ENCODE data around the gene SSRP1. TPM values are rescaled to one million over a fixed set of nuclear protein-coding genes. Genes with fewer than 3 reads are reported as not detected.

SSRP1 gene
- total and polyA plus RNA-seq, 2 experiments from 2014 or later: 205 to 216 TPM

- no peak for TF ChIP-seq REST (IDR thresholded peaks at IDR 0.05; ENCODE audit: unreplicated experiment)
- no peak for TF ChIP-seq ZNF462 (CRISPR knock-in tag; IDR thresholded peaks at IDR 0.05)
- no peak for TF ChIP-seq EZH2phosphoT487 (IDR thresholded peaks at IDR 0.05; ENCODE audit: unreplicated experiment)
- TF ChIP-seq NANOG (IDR thresholded peaks at IDR 0.05; ENCODE audit: borderline replicate concordance): no peak
- no peak for TF ChIP-seq POLR2AphosphoS5 (IDR thresholded peaks at IDR 0.05; ENCODE audit: low read depth)
- TF ChIP-seq EZH2 (IDR thresholded peaks at IDR 0.05; ENCODE audit: low read depth, unreplicated experiment): no peak
Observed at GRCh38 chr11:57363131-57364080, 27.7 kb upstream of the SSRP1 start (continued).
